Lower leg skin (tissue), 4 donors: ENCODE measurements around the gene PIP5K1B. TPM values are rescaled to one million over a fixed set of nuclear protein-coding genes. Genes with fewer than 3 reads are reported as not detected.

Source experiments
- DNase-seq, 2 donors: peaks; one replicate each; pipeline ENCODE4 v3.0.0-alpha.2; 2019; ENCODE audit warnings: low spot score in 2 of 2
- H3K4me3 ChIP-seq: fragments of 200-600 bp; sonication (generic); 2 replicates; pipeline ENCODE4 v1.5.1; 2017; ENCODE audit warnings: mild to moderate bottlenecking, low read depth; ENCODE audit not compliant: poor library complexity, severe bottlenecking
- POLR2A ChIP-seq, 2 donors: fragments of 450-650 bp; IDR thresholded peaks; one replicate each; pipeline ENCODE4 v1.6.1; 2016 to 2017; ENCODE audit warnings: antibody characterized with exemption in 2 of 2, mild to moderate bottlenecking in 1 of 2, moderate library complexity in 1 of 2
- WGBS, 2 donors: methylation state at CpG; one replicate each; pipeline ENCODE4 v1.1.5; 2018; 5-methylcytosine and 5-hydroxymethylcytosine counted together
- intact Hi-C: fragments of 100-400 bp; cut with DNase I; formaldehyde crosslinking; loops from one replicate; pipeline ENCODE4 v1.15.0; 2023; ENCODE audit warnings: low total_unique reads
- total RNA-seq, 4 donors: library from RNA; depleted of rRNA; stranded (reverse); fragments of >200 nt; gene quantifications; one replicate each; pipeline ENCODE4 v1.1.0, GENCODE V29; 2016
- TF ChIP-seq, protein P1 (sequence below), 3 donors: fragments of 450-650 bp; IDR thresholded peaks; one replicate each; pipeline ENCODE4 v1.5.1; 2016; ENCODE audit warnings: antibody characterized with exemption in 3 of 3, mild to moderate bottlenecking in 3 of 3, moderate library complexity in 2 of 3

PIP5K1B gene
- total RNA-seq, 4 donors from 2014 or later = 0.42 to 3.3 (median 2.7) TPM

DNA sequence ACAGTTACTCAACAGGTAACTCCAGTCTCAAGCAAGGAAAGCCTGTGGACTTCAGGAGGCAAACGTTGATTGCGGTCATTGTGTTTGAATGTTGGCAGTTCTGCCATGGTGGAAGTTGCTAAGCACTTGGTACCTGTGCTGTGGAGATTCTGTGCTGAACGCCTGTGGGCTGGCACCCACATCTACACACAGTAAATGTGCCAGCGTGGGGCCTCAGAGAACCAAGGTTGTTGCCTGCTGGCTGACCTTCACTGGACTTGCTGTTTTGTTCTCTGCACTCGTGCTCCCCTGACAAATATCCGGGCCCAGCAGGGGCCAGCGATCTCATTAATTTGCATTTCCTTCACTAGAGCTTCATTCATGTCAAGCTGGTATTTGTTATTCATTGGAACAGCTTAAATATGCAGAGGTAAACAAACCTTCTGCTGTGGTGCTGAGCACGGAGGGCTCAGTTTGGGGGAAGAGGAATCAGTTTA lies 167.0 kb downstream of the PIP5K1B start:
- intact Hi-C loops = no loop called here

DNA sequence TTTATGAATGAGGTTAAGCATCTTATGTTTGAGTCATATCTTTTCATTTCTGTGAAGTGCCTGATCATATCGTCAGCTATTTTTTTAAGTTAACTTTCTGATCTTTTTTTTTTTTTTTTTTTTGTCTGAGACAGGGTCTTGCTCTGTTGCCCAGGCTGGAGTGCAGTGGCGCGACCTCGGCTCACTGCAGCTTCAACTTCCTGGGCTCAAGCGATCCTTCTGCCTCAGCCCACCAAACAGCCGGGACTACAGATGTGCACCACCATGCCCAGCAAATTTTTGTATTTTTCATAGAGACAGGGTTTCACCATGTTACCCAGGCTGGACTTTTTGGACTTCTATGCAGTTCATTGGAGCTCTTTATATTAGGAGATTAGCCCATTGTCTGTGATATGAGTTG lies 168.1 kb downstream of the PIP5K1B start:
- 87 to 100% methylated on average over 6 of the region's 6 CpGs for WGBS, 2 donors
- H3K4me3 ChIP-seq = no peak overlapping the region
- TF ChIP-seq POLR2A (IDR thresholded peaks at IDR 0.05) = no peak
- TF ChIP-seq, protein P1, sequence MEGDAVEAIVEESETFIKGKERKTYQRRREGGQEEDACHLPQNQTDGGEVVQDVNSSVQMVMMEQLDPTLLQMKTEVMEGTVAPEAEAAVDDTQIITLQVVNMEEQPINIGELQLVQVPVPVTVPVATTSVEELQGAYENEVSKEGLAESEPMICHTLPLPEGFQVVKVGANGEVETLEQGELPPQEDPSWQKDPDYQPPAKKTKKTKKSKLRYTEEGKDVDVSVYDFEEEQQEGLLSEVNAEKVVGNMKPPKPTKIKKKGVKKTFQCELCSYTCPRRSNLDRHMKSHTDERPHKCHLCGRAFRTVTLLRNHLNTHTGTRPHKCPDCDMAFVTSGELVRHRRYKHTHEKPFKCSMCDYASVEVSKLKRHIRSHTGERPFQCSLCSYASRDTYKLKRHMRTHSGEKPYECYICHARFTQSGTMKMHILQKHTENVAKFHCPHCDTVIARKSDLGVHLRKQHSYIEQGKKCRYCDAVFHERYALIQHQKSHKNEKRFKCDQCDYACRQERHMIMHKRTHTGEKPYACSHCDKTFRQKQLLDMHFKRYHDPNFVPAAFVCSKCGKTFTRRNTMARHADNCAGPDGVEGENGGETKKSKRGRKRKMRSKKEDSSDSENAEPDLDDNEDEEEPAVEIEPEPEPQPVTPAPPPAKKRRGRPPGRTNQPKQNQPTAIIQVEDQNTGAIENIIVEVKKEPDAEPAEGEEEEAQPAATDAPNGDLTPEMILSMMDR (IDR thresholded peaks at IDR 0.05) = no peak
- no peak for DNase-seq
- intact Hi-C loops = no loop called here

More for the DNA sequence above, 167.0 kb downstream of the PIP5K1B start:
- 41 to 43% methylated on average over 8 of the region's 8 CpGs for WGBS, 2 donors
- DNase-seq = no peak
- no peak for TF ChIP-seq POLR2A (IDR thresholded peaks at IDR 0.05)
- TF ChIP-seq, protein P1 (IDR thresholded peaks at IDR 0.05) = no peak
- H3K4me3 ChIP-seq = no peak overlapping the region

DNA sequence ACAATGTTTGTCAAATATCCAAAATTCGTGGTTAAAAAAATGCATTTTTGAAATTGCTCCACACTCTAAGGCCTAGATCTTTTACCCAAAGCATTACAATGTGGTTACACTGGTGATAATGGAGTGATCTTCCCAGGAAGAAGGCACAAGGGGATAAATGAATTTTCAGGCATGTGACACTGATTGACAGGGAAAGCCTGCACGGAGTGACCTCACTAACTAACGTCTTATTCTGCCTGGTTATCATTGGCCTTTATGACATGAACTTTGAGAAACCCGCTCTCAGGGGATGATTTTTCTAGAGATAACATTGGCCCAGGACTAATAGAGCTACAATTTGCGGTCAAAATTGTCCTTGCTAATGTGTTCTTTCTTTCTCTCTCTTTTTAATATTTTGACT lies 171.2 kb downstream of the PIP5K1B start:
- 66 to 68% methylated on average over 5 of the region's 5 CpGs for WGBS, 2 donors
- H3K4me3 ChIP-seq = no peak overlapping the region
- no peak for DNase-seq
- intact Hi-C loops = no loop called here
- TF ChIP-seq, protein P1 (IDR thresholded peaks at IDR 0.05) = no peak
- TF ChIP-seq POLR2A (IDR thresholded peaks at IDR 0.05) = no peak

DNA sequence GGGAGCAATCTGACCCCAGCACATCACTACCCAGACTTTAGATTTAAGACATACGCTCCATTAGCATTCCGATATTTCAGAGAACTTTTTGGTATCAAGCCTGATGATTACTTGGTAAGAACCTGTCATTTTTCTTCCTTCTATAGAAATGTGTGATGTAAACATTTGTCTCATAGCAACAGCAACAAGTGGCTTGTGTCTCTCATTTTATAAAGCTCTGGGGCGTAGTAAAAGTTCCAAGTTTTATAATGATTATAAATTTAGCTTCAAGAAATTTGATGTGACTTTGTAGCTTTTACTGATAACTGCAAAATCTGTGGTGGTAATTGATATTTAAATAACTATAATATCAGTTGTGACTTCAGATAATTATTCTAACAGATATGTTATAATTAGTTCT lies 171.6 kb downstream of the PIP5K1B start:
- DNase-seq = no peak
- 50 to 51% methylated on average over 3 of the region's 3 CpGs for WGBS, 2 donors
- intact Hi-C loops = no loop called here
- no peak overlapping the region for H3K4me3 ChIP-seq
- TF ChIP-seq, protein P1 (IDR thresholded peaks at IDR 0.05) = no peak
- no peak for TF ChIP-seq POLR2A (IDR thresholded peaks at IDR 0.05)

DNA sequence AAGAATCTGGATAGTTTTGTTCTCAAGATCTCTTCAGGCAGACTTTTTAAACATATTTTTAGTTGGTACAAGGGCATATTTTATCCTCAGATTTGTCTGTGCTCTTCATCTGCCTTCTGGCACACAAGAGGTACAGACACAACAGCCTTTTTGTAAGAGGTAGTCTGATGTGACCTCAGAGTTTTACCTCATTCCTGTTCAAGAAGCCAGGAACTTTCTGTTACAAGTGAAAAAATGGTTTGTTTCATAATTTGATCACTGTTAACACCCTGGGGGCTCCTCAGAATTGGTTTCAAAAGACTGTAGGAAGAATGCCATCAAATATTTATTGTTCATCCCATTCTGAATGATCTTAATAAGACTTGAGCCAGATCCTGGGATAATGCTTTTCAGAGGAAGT lies 172.2 kb downstream of the PIP5K1B start:
- H3K4me3 ChIP-seq = no peak overlapping the region
- TF ChIP-seq, protein P1 (IDR thresholded peaks at IDR 0.05) = no peak
- no peak for TF ChIP-seq POLR2A (IDR thresholded peaks at IDR 0.05)
- no peak for DNase-seq
- intact Hi-C loops = no loop called here

DNA sequence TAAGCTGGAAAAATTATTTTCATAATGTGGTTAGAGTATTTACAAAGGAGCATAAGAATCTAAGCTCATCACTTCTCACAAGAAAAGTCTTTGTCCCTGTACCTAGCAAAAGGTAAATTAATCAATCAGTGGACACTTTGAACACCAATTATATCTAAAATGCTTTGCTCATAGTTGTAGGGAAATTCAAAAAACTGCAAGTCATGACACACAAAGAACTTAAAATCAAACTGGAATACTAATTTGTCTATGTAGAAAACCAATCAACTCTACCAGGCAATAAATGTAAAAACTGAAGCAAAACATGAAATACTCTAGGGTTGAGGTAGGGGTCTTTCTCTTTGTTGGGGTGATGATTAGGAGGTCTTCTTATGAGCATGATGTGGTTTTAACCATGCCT lies 173.4 kb downstream of the PIP5K1B start:
- no peak overlapping the region for H3K4me3 ChIP-seq
- TF ChIP-seq, protein P1 (IDR thresholded peaks at IDR 0.05) = no peak
- no peak for TF ChIP-seq POLR2A (IDR thresholded peaks at IDR 0.05)
- intact Hi-C loops = no loop called here
- DNase-seq = no peak
